ENCODE data around the gene CD8B2.

- no peak for TF ChIP-seq RNF2 (IDR thresholded peaks at IDR 0.05)
- TF ChIP-seq SRF (CRISPR knock-in tag; IDR thresholded peaks at IDR 0.05): no peak
- TF ChIP-seq ZEB2 (IDR thresholded peaks at IDR 0.05): no peak
- no peak for TF ChIP-seq POLR2AphosphoS2 (IDR thresholded peaks at IDR 0.05; ENCODE audit: low read length)
- no peak for TF ChIP-seq MAFK (IDR thresholded peaks at IDR 0.05; ENCODE audit: low read length)
- TF ChIP-seq, protein P1, sequence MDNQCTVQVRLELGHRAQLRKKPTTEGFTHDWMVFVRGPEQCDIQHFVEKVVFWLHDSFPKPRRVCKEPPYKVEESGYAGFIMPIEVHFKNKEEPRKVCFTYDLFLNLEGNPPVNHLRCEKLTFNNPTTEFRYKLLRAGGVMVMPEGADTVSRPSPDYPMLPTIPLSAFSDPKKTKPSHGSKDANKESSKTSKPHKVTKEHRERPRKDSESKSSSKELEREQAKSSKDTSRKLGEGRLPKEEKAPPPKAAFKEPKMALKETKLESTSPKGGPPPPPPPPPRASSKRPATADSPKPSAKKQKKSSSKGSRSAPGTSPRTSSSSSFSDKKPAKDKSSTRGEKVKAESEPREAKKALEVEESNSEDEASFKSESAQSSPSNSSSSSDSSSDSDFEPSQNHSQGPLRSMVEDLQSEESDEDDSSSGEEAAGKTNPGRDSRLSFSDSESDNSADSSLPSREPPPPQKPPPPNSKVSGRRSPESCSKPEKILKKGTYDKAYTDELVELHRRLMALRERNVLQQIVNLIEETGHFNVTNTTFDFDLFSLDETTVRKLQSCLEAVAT (IDR thresholded peaks at IDR 0.05): no peak
Observed at GRCh38 chr2:106555053-106555452, 67.9 kb downstream of the CD8B2 start.

All from K562 (cell line).